ENCODE measurements around the gene LRRTM4.
"Not testable (repeated sequence)": the region's sequence is repeated elsewhere in the genome, so short reads cannot be mapped to it uniquely, and the experiment has no call there.

The LRRTM4 gene

DNA sequence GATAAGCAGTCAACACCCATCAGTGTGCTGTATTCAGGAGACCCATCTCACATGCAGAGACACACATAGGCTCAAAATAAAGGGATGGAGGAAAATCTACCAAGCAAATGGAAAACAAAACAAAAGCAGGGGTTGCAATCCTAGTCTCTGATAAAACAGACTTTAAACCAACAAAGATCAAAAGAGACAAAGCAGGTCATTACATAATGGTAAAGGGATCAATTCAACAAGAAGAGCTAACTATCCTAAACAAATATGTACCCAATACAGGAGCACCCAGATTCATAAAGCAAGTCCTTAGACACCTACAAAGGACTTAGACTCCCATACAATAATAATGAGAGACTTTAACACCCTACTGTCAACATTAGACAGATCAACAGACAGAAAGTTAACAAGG is 358.2 kb downstream of the LRRTM4 start:
- DNase-seq (ENCODE audit: low spot score), result not testable (repeated sequence)

DNA sequence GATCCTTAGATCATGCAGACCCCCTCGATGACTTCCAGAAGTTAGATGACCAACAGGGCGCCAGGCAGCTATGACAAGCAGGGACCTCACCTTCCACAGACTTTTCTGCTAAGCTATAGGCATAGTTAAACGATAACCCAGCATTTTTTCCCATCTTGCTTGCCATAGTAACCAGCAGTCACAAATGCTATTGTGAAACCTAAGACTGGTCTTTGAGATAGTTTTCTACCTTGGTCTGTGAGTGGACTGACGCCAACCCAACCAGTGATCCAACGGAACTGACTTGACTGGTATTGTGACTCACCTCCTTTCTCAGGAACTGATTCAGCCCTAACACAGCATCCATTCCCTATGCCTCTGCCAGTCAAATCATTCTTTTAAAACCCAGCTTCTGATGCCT is 361.2 kb downstream of the LRRTM4 start:
- DNase-seq (ENCODE audit: low spot score), result no peak

DNA sequence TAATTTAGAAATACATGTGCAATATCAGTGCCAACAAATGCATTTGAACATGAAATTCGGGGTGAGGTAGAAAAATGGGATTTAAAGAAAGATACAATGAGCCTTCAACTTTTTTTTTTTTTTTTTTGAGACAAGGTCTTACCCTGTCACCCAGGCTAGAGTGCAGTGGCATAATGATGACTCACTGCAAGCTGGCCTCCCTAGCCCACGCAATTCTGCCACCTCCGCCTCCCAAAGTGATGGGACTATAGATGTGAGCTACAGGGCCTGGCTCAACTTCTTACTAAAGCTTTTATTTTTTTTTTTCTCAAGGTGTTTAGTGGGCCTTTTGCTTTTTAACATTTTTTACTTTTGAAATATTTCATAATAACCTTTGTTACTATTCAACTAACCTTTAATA is 365.6 kb downstream of the LRRTM4 start:
- DNase-seq (ENCODE audit: low spot score), result no peak

DNA sequence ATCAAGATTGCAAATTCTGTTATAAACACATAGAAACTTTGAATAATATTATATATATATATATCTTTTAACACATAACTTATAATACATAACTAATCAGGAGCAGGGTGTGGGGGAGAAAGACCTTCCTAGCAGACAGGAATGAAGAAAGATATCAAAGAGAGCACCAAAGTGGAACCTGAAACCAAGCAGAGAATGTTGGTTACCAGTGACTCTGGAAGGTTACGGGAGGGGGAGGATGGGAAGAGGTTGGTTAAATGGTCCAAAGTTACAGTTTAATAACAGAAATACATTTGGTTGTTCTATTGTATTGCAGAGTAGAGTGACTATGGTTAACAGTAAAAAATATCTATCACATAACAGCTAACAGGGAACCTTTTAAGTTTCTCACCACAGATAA is 366.7 kb downstream of the LRRTM4 start:
- no peak for DNase-seq (ENCODE audit: low spot score)

DNA sequence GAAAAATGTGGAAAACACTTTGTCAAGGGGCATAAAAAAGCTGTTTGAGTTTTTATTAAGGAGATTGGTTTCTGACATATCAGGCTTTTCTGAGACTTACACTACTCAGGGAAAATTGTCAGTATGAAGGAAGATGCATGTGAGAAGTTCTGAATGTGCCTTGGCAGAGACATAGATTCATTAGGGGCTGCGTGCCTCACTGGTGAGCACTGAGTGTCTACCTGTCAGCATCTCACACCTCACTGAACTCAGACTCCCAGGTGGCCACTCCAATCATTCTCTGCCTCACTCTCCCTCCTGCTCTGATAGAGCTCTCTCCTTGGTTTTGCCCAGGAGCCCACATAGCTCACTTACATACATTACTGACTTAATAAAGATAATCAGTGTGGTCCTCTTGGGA is 372.6 kb downstream of the LRRTM4 start:
- DNase-seq (ENCODE audit: low spot score), result no peak

DNA sequence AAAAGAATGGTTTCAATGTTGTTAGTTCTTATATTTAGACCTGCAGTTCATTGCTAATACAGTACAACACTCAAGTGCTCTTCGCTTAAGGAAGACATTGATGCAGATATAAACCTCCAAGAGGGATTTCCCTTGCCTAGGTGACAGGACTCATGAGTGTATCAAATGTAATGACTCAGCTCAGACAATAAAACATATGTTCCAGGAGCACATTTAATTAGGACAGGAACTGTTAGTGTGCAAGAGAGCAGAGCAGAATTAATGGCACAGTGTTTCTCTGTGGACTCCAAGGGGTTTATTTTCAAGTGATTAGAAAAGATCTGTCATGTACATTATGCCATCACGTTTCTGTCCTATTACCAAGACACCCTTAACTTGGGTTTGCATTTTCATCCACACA is 375.0 kb downstream of the LRRTM4 start:
- DNase-seq (ENCODE audit: low spot score), result no peak

DNA sequence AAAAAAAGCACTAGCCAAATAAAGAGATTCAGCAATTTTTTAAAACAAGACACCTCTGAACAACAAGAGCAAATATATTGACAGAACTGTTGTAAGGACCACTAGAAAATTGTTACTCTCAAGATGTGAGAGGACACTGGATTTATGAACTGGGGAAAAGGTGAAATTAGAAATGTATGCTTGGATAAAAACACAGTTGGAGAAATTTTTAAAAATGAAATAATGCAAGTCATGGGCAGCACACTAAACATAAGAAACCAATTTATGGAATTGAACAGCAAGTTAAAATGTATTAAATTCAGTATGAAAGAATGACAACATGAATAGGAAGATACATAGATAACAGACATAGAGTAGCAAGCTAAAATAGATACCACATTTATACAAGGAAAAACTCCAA is 377.4 kb downstream of the LRRTM4 start:
- no peak for DNase-seq (ENCODE audit: low spot score)

DNA sequence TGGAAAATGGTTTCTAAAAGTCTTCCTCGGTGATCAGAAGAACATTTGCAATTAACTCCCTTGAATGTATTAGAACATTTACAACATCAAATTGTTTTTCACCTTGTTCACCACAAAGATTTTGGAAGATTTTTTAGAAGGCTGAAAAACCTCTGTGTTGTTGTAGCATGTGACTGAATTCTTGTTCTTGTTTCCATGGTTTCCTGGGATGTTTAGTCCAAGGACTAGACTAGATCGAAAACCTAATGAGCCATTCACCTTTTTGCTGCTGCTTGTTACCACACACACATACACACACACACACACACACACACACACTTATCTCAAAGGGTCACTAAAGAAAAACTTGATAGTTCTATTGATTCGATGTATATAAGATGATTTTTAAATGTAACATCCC is 380.0 kb downstream of the LRRTM4 start:
- DNase-seq (ENCODE audit: low spot score), result no peak

DNA sequence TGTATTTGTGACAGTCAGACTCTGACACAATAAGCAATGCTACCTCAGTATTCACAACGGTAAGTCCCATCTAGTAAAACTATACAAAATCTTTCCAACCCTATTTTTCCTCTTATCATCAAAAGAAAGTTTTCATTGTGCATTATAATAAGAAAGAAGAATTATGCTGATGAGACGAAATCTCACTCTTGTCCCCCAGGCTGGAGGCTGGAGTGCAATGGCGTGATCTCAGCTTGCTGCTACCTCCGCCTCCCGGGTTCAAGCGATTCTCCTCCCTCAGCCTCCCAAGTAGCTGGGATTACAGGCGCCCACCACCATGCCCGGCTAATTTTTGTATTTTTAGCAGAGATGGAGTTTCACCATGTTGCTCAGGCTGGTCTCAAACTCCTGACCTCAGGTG is 393.7 kb downstream of the LRRTM4 start:
- not testable (repeated sequence) for DNase-seq (ENCODE audit: low spot score)

DNA sequence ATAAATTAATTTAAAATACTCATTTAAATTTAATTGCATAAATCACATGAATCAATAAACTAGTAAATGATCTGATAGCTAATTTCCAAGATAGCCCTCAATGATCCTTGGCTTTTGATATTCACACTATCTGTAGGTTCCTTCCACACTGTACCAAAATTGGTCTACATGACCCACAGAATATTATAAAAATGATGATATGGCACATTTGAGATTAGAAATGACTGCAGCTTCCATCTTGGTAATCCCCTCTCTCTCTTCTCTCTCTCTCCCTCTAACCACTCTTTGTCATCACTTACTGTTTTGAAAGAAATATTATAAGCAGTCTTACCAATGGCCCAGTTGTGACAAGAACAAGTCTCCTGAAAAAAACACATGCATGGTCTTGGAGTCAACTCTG is 394.8 kb downstream of the LRRTM4 start:
- DNase-seq (ENCODE audit: low spot score), result no peak

DNA sequence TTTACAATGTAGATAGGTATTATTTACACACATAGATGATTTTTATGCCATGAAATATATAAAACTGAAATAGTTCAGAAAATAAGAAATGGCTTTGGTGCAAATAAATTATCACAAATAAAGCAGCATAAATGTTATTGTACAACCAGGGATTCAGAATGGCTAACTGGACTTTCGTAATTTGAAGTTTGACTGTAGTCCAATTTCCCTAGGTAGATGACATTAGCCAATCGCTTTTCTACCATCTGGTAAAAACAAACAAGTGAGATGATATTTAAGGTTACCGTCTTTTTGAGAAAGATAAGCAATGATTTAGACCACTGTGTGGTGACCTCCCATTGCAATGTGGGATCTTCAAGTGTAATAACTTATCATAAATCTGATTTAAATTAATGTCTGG is 400.7 kb downstream of the LRRTM4 start:
- no peak for DNase-seq (ENCODE audit: low spot score)

DNA sequence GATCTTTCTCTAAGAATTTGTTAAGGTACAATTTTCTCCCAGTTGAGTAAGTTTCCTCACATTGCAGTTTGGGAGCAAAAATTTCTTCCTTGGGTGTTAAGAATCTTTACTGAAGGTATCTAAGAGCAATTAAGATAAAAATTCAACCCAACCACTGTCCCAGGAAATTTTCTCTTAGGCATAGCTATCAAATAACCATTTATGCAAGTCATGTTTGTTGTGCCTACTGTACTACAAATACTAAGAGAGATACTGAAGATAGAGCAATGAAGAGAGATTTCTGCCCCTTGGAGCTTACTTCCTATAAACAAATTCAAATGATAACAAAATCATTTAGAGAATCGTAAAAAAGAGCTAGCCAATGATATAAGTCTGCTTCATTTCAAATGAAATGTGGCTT is 402.8 kb downstream of the LRRTM4 start:
- no peak for DNase-seq (ENCODE audit: low spot score)

DNA sequence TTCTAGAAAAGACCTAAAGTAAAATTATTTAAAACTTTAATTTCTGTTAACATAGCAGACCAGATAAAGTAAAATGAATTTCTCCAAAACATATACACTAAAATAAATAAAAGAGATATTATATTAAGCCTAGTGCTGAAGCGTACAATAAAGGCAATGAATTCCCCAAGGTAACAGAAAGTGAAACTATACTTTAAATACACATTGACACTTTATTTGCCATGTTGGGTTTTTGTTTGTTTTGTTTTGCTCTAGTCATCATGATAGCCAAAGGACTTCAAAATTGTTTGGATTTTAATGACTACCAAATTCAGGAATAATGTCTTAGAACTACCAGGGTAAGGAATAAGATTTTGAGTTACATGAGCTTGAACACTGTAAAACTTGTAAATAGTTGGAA is 413.3 kb downstream of the LRRTM4 start:
- no peak for DNase-seq (ENCODE audit: low spot score)

DNA sequence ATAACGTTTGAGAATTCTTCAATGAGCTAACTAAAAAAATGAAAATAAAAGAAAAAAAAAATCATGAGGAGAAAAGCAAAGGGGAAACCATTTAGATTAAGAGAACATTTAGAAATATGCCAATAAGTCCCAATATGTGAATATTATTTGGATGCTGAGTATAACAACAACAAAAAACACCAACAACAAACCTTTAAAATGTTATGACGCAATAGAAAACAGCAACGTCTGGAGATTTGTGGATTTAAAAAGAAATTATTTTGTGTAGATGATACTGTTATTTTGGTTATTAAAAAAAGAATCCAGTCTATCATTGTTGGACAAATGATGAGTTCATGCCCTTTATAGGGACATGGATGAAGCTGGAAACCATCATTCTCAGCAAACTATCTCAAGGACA is 417.2 kb downstream of the LRRTM4 start:
- no peak for DNase-seq (ENCODE audit: low spot score)

DNA sequence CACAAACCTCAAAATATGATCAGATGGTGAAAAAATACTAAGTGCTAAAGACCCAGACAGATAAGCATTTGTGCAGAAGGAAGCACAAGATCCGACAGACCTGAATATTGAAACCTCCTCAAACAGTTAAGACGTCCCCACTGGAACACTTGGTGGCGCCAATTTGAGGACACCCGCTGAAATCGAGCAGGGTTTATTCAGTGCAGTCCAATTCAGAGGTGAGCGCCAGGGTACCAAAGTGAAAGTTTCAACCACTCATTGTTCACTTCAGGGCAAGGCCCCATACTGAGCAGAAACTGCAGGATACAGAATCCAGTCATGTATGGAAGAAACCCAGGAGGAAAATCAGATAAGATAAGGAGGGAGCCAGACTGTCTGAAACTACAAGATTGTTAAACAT is 417.6 kb downstream of the LRRTM4 start:
- no peak for DNase-seq (ENCODE audit: low spot score)

DNA sequence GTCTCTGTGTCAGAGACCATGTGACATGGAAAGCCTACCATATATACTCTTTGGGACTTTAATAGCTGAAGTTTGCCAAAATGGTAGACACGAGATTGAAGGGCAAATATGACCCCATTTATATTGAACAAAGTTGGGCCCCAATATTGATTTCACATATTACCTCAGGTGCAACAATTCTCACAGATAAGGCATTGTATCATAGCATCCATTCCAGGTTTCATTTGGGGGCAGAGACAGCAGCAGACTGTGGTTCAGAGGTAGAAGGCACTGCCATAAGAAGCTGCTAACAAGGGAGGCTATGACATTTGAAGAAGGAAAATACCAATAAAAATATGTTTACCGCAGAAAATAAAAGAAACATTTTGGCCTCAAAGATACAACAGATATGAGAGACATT is 419.2 kb downstream of the LRRTM4 start:
- DNase-seq (ENCODE audit: low spot score), result no peak

DNA sequence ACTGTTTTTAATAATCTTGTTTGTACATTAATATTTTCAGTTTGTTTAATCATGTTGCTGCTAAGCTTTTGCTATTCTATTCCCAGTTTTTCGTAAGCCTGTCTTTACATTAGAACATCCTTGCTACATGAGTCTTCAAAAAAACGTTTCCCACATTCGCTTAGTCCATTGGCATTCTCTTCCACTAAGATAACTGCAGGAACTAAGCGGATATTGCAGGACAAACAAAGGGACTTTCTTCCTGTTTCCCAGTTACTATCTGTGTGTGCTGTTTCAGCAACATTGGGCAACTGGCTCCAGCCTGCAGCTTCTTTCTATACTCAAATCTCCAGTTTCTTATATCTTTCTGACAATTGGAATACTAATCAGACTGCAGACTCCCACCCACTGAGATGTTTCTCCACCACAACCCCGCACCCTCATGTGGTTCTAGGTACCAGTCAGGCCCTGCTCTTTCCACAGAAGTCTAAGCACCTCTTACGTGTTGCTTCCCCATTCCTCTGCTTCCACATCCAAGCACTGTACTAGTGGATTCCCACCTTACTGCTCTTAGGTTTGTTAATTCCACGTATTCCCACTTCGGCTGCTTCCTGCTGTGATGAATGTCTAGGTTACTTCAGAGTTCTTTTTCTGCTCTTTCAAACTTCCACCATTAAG is 420.3 kb downstream of the LRRTM4 start:
- no peak for DNase-seq (ENCODE audit: low spot score)

DNA sequence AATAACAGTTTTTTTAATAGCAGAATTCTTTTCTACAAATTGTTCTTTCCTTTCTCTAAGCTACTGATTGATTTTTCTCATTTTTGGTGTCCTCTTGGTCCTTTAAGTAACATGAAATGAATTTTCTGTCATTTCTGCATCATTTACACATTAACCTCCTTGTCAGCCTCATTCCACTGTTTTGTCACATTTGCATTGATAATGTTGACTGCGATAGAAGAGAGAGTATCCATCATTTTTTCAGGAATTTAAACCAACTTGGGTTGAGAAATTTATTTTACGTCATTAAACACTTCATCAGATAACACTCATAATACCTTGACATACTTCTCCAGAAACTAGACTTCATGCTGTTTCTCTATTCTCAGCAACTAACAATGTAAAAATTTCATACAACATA is 422.2 kb downstream of the LRRTM4 start:
- no peak for DNase-seq (ENCODE audit: low spot score)

DNA sequence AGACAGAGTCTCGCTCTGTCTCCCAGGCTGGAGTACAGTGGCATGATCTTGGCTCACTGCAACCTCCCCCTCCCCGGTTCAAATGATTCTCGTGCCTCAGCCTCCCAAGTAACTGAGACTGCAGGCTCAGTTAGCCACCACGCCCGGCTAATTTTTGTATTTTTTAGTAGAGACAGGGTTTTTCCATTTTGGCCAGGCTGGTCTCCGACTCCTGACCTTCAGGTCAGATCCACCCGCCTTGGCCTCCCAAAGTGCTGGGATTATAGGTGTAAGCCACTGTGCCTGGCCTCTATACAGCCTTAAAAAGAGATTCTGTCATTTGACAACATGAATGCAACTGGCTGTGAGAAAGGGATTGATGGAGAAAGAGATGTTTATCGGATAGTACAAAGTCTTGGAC is 426.7 kb downstream of the LRRTM4 start:
- DNase-seq (ENCODE audit: low spot score), result not testable (repeated sequence)

DNA sequence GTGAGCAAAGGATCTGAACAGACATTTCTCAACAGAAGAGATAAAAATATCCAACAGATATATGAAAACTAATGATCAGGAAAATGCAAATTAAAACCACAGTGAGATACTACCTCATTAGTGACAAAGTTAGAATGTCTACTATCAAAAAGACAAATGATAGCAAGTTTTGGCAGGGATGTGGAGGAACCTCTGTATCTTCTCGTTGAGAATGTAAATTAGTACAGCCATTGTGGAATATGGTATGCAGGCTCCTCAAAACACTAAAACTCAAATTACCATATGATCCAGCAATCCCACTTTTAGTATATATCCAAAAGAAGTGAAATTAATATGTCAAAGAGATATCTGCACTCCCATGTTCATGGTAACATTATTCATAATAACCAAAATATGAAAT is 427.1 kb downstream of the LRRTM4 start:
- no peak for DNase-seq (ENCODE audit: low spot score)

DNA sequence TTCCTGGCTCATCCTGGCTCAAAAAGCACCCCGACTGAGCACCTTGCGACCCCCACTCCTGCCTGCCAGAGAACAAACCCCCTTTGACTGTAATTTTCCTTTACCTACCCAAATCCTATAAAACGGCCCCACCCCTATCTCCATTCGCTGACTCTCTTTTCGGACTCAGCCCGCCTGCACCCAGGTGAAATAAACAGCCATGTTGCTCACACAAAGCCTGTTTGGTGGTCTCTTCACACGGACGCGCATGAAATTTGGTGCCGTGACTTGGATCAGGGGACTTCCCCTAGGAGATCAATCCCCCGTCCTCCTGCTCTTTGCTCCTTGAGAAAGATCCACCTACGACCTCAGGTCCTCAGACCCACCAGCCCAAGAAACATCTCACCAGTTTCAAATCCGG is 433.8 kb downstream of the LRRTM4 start:
- not testable (repeated sequence) for DNase-seq (ENCODE audit: low spot score)

DNA sequence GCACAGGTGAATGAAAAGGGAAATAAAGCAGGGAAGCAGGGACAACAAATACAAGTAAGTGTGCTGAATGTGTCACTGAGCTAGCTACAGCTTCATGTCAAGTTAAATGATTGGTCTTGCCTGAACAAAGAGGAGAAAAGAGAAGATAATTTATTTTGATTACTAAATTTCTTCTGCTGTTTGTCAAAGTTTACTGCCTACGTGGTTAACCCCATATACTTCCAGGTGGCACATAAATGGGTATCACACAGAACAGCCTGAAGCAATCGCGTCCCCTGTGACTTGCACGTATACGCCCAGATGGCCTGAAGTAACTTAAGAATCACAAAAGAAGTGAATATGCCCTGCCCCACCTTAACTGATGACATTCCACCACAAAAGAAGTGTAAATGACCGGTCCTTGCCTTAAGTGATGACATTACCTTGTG is 434.2 kb downstream of the LRRTM4 start:
- DNase-seq (ENCODE audit: low spot score), result no peak

DNA sequence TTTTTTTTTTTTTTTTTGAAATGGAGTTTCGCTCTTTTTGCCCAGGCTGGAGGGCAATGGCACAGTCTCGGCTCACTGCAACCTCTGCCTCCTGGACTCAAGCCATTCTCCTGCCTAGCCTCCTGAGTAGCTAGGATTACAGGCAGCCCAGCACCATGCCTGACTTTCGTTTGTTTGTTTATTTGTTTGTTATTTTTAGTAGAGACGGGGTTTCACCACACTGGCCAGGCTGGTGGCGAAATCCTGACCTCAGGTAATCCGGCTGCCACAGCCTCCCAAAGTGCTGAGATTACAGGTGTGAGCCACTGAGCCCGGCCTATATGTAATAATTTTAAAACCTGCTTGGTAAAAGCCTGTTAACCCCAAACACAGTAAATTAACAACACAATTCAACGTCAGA is 435.7 kb downstream of the LRRTM4 start:
- no peak for DNase-seq (ENCODE audit: low spot score)

DNA sequence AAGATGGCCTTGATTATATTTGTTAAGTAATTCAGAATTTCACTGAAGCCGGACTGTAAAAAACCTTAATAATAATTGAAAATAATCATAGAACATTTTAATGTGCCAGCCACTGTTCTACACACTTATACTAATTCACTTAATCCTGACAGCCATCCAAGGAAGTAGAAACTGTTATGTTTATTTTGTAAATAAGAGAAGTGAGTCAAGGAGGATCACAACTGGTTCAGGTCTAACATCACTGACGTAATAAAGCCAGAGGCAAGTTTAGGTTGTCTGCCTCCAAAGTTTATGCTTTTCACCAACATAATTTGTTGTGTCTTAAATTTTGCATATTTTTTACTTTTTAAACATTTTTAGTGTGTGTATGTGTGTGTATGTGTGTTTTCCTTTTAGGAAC is 436.1 kb downstream of the LRRTM4 start:
- DNase-seq (ENCODE audit: low spot score), result no peak

DNA sequence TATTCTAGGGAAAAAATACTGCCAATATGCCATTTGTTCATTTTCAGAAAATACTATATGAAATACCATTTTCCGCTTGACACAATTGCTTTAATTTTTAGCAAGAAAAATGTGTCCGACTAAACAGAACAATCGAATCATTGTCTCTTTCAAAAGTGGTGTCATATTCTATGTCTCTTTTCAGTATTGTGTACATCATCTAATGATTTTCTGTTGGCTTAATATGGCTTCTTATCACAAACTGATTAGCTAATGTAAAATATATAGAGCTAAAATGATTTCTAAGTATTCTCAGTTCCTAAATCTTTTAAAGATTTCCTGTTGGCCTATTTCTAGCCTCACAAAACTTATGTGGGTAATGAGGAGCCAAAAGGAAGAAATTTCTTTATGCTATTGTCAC is 436.6 kb downstream of the LRRTM4 start:
- no peak for DNase-seq (ENCODE audit: low spot score)
